Large intestine (tissue), 3 donors: Measurements from ENCODE around the gene SDK1. TPM values are rescaled to one million over a fixed set of nuclear protein-coding genes. Genes with fewer than 3 reads are reported as not detected.

Experiments
- DNase-seq, 2 donors: peaks; one replicate each; pipeline versions ENCODE4 v3.0.0 to v3.0.0-alpha.2; 2013
- H3K27ac ChIP-seq: one replicate; pipeline ENCODE4 v1.5.1; 2013; ENCODE audit warnings: low read length
- H3K27me3 ChIP-seq: 2 replicates; pipeline ENCODE4 v1.6.1; 2013; ENCODE audit warnings: low read length; ENCODE audit not compliant: control insufficient read depth, insufficient read depth
- H3K36me3 ChIP-seq: 2 replicates; pipeline ENCODE4 v1.6.1; 2013; ENCODE audit warnings: low read length; ENCODE audit not compliant: control insufficient read depth, insufficient read depth
- H3K4me1 ChIP-seq: one replicate; pipeline ENCODE4 v1.6.1; 2013; ENCODE audit warnings: low read length; ENCODE audit not compliant: control insufficient read depth, insufficient read depth
- H3K4me3 ChIP-seq: one replicate; pipeline ENCODE4 v1.5.1; 2013; ENCODE audit warnings: low read length
- H3K9me3 ChIP-seq: one replicate; pipeline ENCODE4 v1.6.1; 2013; ENCODE audit warnings: mild to moderate bottlenecking, low read depth, low read length, moderate library complexity; ENCODE audit not compliant: control insufficient read depth
- WGBS: methylation state at CpG from one replicate; pipeline ENCODE4 v1.1.5; 2013; ENCODE audit warnings: low lambda C conversion rate; ENCODE audit not compliant: insufficient coverage; 5-methylcytosine and 5-hydroxymethylcytosine counted together
- polyA plus RNA-seq: library from polyadenylated mRNA; unstranded; fragments of 120-200 nt; gene quantifications from one replicate; pipeline ENCODE4 v1.2.1, GENCODE V29; 2013

SDK1 gene
- polyA plus RNA-seq, 1 donor: 6.4 TPM

DNA sequence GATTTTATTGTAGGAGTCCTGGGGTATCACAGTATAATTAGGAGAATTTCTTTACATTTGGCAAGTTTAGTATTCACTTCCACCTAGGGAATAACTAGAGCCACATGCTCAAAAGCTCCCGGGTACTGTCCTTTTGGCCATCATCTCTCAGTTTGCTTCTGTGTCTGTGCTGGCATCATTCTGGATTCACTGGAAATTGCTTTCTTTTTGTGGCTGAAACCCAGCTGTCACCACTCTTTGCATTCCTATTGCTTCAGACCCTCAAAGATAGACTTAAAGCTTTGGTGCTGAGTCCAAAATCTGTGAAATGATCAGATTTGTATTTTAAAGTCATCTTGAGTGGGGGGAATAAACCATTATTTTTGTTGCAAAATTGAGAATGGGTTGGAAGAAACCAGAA, 8.9 kb downstream of the SDK1 start:
- H3K27ac ChIP-seq: no peak overlapping the region
- no peaks in the 10 kb centered on the region for H3K4me1 ChIP-seq
- H3K27me3 ChIP-seq: no peaks in the 10 kb centered on the region
- H3K4me3 ChIP-seq: no peak overlapping the region
- DNase-seq: no peak
- no CpG with 5 or more reads among the region's 1 CpG for WGBS
- no peaks in the 10 kb centered on the region for H3K36me3 ChIP-seq
- H3K9me3 ChIP-seq: no peaks in the 10 kb centered on the region

DNA sequence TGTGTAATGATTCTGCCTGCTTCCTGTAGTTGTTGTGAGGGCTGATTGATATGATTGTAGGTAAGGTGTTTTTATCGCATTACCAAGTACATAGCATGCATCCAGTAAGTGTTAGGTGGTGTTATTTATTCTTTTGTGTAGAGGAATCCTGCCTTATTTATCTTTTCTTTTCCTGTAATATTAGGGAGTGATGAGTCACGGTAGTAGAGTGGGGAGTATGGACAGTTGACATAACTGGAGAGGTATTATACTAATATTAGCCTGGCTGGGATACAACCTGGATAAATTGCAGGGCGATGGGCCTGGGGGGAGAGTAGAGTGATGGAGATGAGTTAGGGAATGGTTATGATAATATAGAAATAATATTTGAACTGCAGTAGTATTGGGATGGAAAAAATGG, 9.8 kb downstream of the SDK1 start:
- DNase-seq: no peak
- Histone ChIP-seq H3K27me3 (no peaks in the 10 kb centered on the region), H3K9me3 (no peaks in the 10 kb centered on the region), H3K4me1 (no peaks in the 10 kb centered on the region), H3K36me3 (no peaks in the 10 kb centered on the region), H3K27ac (no peak overlapping the region), H3K4me3 (no peak overlapping the region)
- 100% methylated on average over 2 of the region's 3 CpGs for WGBS

- Histone ChIP-seq H3K27me3 (no peaks in the 10 kb centered on the region), H3K4me1 (no peaks in the 10 kb centered on the region), H3K4me3 (no peak overlapping the region), H3K36me3 (no peaks in the 10 kb centered on the region), H3K27ac (no peak overlapping the region), H3K9me3 (no peaks in the 10 kb centered on the region)
- no peak for DNase-seq
- WGBS: 100% methylated on average over 2 of the region's 2 CpGs
Observed at GRCh38 chr7:3312583-3312982, 11.5 kb downstream of the SDK1 start.

DNA sequence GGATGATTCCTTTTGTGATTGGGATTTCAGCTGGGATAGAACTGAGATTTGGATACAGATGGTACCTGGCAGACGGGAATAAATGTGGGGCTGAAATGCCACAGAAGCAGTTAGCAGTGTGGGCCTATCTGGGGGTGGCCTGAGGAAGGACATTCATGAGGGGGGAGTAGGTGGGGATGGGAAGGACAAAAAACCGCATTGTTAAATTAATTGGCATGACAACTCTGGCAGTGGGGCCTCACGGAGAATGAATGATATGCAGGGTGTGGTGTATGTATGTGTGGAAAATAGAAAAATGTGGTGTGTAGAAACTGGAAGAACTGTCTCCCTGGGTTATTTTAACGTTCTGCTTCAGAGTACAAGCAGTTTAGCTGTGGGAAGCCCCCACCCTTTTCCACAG, 17.8 kb downstream of the SDK1 start:
- Histone ChIP-seq H3K27ac (no peak overlapping the region), H3K27me3 (no peaks in the 10 kb centered on the region), H3K4me3 (no peak overlapping the region), H3K4me1 (no peaks in the 10 kb centered on the region), H3K36me3 (no peaks in the 10 kb centered on the region), H3K9me3 (no peaks in the 10 kb centered on the region)
- DNase-seq: no peak
- 57% methylated on average over 2 of the region's 4 CpGs for WGBS

GRCh38 chr7:3321206-3321605, 20.2 kb downstream of the SDK1 start:
- DNase-seq: peak; percentile 46 to 74
- no peaks in the 10 kb centered on the region for H3K27me3 ChIP-seq
- H3K9me3 ChIP-seq: no peaks in the 10 kb centered on the region
- H3K36me3 ChIP-seq: no peaks in the 10 kb centered on the region
- no peak overlapping the region for H3K4me3 ChIP-seq
- H3K4me1 ChIP-seq: no peaks in the 10 kb centered on the region
- WGBS: 80% methylated on average over 1 of the region's 4 CpGs
- no peak overlapping the region for H3K27ac ChIP-seq

- H3K36me3 ChIP-seq: no peaks in the 10 kb centered on the region
- WGBS: no CpG with 5 or more reads among the region's 3 CpGs
- H3K27me3 ChIP-seq: no peaks in the 10 kb centered on the region
- H3K4me1 ChIP-seq: no peaks in the 10 kb centered on the region
- H3K27ac ChIP-seq: no peak overlapping the region
- no peak for DNase-seq
- H3K4me3 ChIP-seq: no peak overlapping the region
- no peaks in the 10 kb centered on the region for H3K9me3 ChIP-seq
Observed at GRCh38 chr7:3321745-3322144, 20.7 kb downstream of the SDK1 start.

- Histone ChIP-seq H3K9me3 (no peaks in the 10 kb centered on the region), H3K4me3 (no peak overlapping the region), H3K36me3 (no peaks in the 10 kb centered on the region), H3K27ac (no peak overlapping the region), H3K27me3 (no peaks in the 10 kb centered on the region), H3K4me1 (no peaks in the 10 kb centered on the region)
- no peak for DNase-seq
- 100% methylated on average over 1 of the region's 1 CpG for WGBS
Observed at GRCh38 chr7:3326246-3326645, 25.2 kb downstream of the SDK1 start.

DNA sequence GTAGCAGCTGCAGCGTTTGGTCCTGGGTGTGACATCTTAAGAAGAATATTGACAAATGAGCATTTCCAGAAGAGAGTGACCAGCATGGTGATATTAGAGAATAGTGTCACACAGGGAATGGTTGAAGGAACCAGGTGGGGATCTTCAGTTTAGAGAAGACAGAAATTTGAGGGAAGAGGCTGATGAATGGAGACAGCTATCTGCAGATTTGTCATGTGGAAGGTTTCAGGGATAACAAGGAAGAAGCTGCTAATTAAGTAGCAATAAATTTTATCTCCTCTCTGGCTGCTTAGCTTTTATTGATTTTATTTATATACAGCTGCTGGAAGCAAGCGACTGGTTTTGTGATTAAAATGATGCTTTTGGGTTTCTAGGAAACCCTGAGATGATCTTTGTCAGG, 26.0 kb downstream of the SDK1 start:
- Histone ChIP-seq H3K27ac (no peak overlapping the region), H3K27me3 (no peaks in the 10 kb centered on the region), H3K4me3 (no peak overlapping the region), H3K9me3 (no peaks in the 10 kb centered on the region), H3K36me3 (no peaks in the 10 kb centered on the region), H3K4me1 (no peaks in the 10 kb centered on the region)
- WGBS: no CpG with 5 or more reads among the region's 2 CpGs
- no peak for DNase-seq

GRCh38 chr7:3327655-3328054, 26.6 kb downstream of the SDK1 start:
- no peaks in the 10 kb centered on the region for H3K9me3 ChIP-seq
- WGBS: no CpG with 5 or more reads among the region's 5 CpGs

GRCh38 chr7:3332308-3332707, 31.3 kb downstream of the SDK1 start:
- 83% methylated on average over 1 of the region's 2 CpGs for WGBS
- H3K27ac ChIP-seq: no peak overlapping the region

More at GRCh38 chr7:3327655-3328054, 26.6 kb downstream of the SDK1 start:
- H3K27ac ChIP-seq: no peak overlapping the region
- no peak overlapping the region for H3K4me3 ChIP-seq
- H3K27me3 ChIP-seq: no peaks in the 10 kb centered on the region
- no peaks in the 10 kb centered on the region for H3K4me1 ChIP-seq
- DNase-seq: no peak
- no peaks in the 10 kb centered on the region for H3K36me3 ChIP-seq

DNA sequence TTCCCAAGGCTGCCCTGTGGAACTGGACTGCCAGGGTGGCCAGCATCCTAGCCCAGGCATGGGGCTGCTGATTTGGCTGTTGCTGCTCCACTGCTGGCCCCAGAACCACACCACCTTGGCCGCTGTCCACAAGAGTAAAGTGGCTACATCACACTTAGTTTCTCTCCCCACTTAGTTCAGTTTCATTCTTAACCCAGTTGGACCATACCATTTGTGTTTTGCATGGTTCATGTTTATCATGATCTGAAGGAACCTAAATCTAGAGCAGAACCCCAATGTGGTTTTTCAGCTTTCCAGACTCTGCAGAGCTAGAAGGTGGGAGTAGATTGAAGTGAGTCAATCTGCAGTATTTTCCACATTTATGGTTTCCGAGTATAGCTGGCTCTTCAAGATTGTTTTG, 32.8 kb downstream of the SDK1 start:
- no peaks in the 10 kb centered on the region for H3K4me1 ChIP-seq
- no peak for DNase-seq
- H3K9me3 ChIP-seq: no peaks in the 10 kb centered on the region
- WGBS: no CpG with 5 or more reads among the region's 2 CpGs
- no peak overlapping the region for H3K27ac ChIP-seq
- no peaks in the 10 kb centered on the region for H3K27me3 ChIP-seq
- H3K36me3 ChIP-seq: no peaks in the 10 kb centered on the region
- H3K4me3 ChIP-seq: no peak overlapping the region

More at GRCh38 chr7:3332308-3332707, 31.3 kb downstream of the SDK1 start:
- Histone ChIP-seq H3K36me3 (no peaks in the 10 kb centered on the region), H3K27me3 (no peaks in the 10 kb centered on the region), H3K4me1 (no peaks in the 10 kb centered on the region), H3K4me3 (no peak overlapping the region), H3K9me3 (no peaks in the 10 kb centered on the region)
- no peak for DNase-seq
